OCI-LY1 (cell line): ENCODE data around the gene CPAMD8.

ENCODE experiments used
- CTCF ChIP-seq: fragments of 200-600 bp; sonication (generic), shearing (Covaris generic); IDR thresholded peaks from 2 replicates; pipeline ENCODE4 v1.5.1; 2017; ENCODE audit warnings: mild to moderate bottlenecking, antibody characterized with exemption, low read length, moderate library complexity, mixed read lengths
- EZH2 ChIP-seq: fragments of 200-600 bp; sonication (generic), shearing (Covaris generic); IDR thresholded peaks from 2 replicates; pipeline ENCODE4 v1.8.0; 2017; ENCODE audit warnings: borderline replicate concordance, mixed run types, mild to moderate bottlenecking, antibody characterized with exemption, low read length, moderate library complexity, mixed read lengths

- no peak for TF ChIP-seq CTCF
- no peak for TF ChIP-seq EZH2
Observed at GRCh38 chr19:16876904-16877361, 149.7 kb downstream of the CPAMD8 start.
